Measurements from ENCODE around the gene KDM6A. TPM values are rescaled to one million over a fixed set of nuclear protein-coding genes. Genes with fewer than 3 reads are reported as not detected.
"Not testable (repeated sequence)": the region's sequence is repeated elsewhere in the genome, so short reads cannot be mapped to it uniquely, and the experiment has no call there.

KDM6A gene
- total RNA-seq = 100 to 1,000 TPM in 2 of 4 donors, 10 to 100 TPM in 2; 42.5 to 163 (median 91.8) TPM

- intact Hi-C loops (cut with DNase I; ENCODE audit: low total_unique reads) = no loop called here
- TF ChIP-seq POLR2AphosphoS5 (IDR thresholded peaks at IDR 0.05) = peak; percentile 84 to 91 (median 89)
- TF ChIP-seq, protein P1, sequence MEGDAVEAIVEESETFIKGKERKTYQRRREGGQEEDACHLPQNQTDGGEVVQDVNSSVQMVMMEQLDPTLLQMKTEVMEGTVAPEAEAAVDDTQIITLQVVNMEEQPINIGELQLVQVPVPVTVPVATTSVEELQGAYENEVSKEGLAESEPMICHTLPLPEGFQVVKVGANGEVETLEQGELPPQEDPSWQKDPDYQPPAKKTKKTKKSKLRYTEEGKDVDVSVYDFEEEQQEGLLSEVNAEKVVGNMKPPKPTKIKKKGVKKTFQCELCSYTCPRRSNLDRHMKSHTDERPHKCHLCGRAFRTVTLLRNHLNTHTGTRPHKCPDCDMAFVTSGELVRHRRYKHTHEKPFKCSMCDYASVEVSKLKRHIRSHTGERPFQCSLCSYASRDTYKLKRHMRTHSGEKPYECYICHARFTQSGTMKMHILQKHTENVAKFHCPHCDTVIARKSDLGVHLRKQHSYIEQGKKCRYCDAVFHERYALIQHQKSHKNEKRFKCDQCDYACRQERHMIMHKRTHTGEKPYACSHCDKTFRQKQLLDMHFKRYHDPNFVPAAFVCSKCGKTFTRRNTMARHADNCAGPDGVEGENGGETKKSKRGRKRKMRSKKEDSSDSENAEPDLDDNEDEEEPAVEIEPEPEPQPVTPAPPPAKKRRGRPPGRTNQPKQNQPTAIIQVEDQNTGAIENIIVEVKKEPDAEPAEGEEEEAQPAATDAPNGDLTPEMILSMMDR (IDR thresholded peaks at IDR 0.05) = no peak
- peak; percentile 71 for TF ChIP-seq POLR2A (IDR thresholded peaks at IDR 0.05)
- H3K4me1 ChIP-seq = peaks cover 5 to 23% (median 7%) of the 10 kb centered on the region in 4 donors
- no peaks in the 10 kb centered on the region for H3K36me3 ChIP-seq
- no peaks in the 10 kb centered on the region for H3K27me3 ChIP-seq
- H3K27ac ChIP-seq = peak within 1 kb of the TSS; percentile 98 to 100 (median 100)
- H3K9me3 ChIP-seq = no peaks in the 10 kb centered on the region
- in situ Hi-C loops (cut with MboI; ENCODE audit: low pct_ligation_motif_present in 1 of 4, low pct_unique_long_range_greater_than_20kb in 1 of 4, low sequenced_read_pairs in 3 of 4) = no loop called here
- peak within 1 kb of the TSS; percentile 89 to 99 (median 96) for H3K4me3 ChIP-seq
- WGBS, 2 donors (ENCODE audit: low coverage in 1 of 2) = 0% methylated on average over 25 of the region's 61 CpGs; no CpG with 5 or more reads in 1 of the 2 donors
- DNase-seq = peak; percentile 100
Observed at GRCh38 chrX:44872821-44873414, at the start of gene KDM6A. KDM6A (plus strand) TSS chrX:44873188; CDS start chrX:44873552, 364 bp downstream.

DNA sequence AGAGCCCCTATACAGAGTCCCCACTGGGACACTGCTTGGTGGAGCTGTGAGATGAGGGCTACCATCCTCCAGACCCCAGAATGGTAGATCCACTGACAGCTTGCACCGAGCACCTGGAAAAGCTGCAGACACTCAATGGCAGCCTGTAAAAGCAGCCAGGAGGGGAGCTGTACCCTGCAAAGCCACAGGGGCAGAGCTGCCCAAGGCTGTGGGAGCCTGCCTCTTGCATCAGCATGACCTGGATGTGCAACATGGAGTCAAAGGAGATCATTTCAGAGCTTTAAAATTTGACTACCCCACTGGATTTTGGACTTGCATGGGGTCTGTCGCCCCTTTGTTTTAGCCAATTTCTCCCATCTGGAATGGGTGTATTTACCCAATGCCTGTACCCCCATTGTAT lies 49.8 kb upstream of the KDM6A start:
- in situ Hi-C loops (cut with MboI; ENCODE audit: low pct_ligation_motif_present in 1 of 4, low pct_unique_long_range_greater_than_20kb in 1 of 4, low sequenced_read_pairs in 3 of 4); intact Hi-C loops (cut with DNase I; ENCODE audit: low total_unique reads); H3K9me3 ChIP-seq; H3K4me1 ChIP-seq; DNase-seq; H3K4me3 ChIP-seq; H3K27me3 ChIP-seq; H3K27ac ChIP-seq; H3K36me3 ChIP-seq: not testable (repeated sequence)
- 80% methylated on average over 2 of the region's 2 CpGs; no CpG with 5 or more reads in 1 of the 2 donors for WGBS, 2 donors (ENCODE audit: low coverage in 1 of 2)

- in situ Hi-C loops (cut with MboI; ENCODE audit: low pct_ligation_motif_present in 1 of 4, low pct_unique_long_range_greater_than_20kb in 1 of 4, low sequenced_read_pairs in 3 of 4) (no loop called here), intact Hi-C loops (cut with DNase I; ENCODE audit: low total_unique reads) (no loop called here)
- H3K9me3 ChIP-seq = no peaks in the 10 kb centered on the region
- no peaks in the 10 kb centered on the region for H3K36me3 ChIP-seq
- H3K4me1 ChIP-seq = peaks cover 0 to 2% (median 0%) of the 10 kb centered on the region in 4 donors
- no peak for DNase-seq
- H3K4me3 ChIP-seq = no peak overlapping the region
- TF ChIP-seq POLR2AphosphoS5 (IDR thresholded peaks at IDR 0.05) = no peak
- H3K27ac ChIP-seq = no peak overlapping the region
- 62 to 71% methylated on average over 3 to 4 of the region's 4 CpGs for WGBS, 2 donors (ENCODE audit: low coverage in 1 of 2)
- H3K27me3 ChIP-seq = no peaks in the 10 kb centered on the region
Observed at GRCh38 chrX:44828008-44828605, 44.9 kb upstream of the KDM6A start.

- H3K9me3 ChIP-seq = no peaks in the 10 kb centered on the region
- peaks cover 0 to 2% (median 0%) of the 10 kb centered on the region in 4 donors for H3K4me1 ChIP-seq
- no peak overlapping the region for H3K27ac ChIP-seq
- no peaks in the 10 kb centered on the region for H3K27me3 ChIP-seq
- 20 to 32% methylated on average over 1 to 2 of the region's 2 CpGs for WGBS, 2 donors (ENCODE audit: low coverage in 1 of 2)
- no peak for DNase-seq
- in situ Hi-C loops (cut with MboI; ENCODE audit: low pct_ligation_motif_present in 1 of 4, low pct_unique_long_range_greater_than_20kb in 1 of 4, low sequenced_read_pairs in 3 of 4) (no loop called here), intact Hi-C loops (cut with DNase I; ENCODE audit: low total_unique reads) (no loop called here)
- H3K36me3 ChIP-seq = no peaks in the 10 kb centered on the region
- no peak for TF ChIP-seq EP300 (IDR thresholded peaks at IDR 0.05; ENCODE audit: low read depth)
- TF ChIP-seq, protein P1 (IDR thresholded peaks at IDR 0.05) = no peak
- no peak for TF ChIP-seq POLR2A (IDR thresholded peaks at IDR 0.05)
- TF ChIP-seq POLR2AphosphoS5 (IDR thresholded peaks at IDR 0.05) = no peak
- no peak overlapping the region for H3K4me3 ChIP-seq
Observed at GRCh38 chrX:44829832-44830231, 43.2 kb upstream of the KDM6A start.

- intact Hi-C loops (cut with DNase I; ENCODE audit: low total_unique reads) (no loop called here), in situ Hi-C loops (cut with MboI; ENCODE audit: low pct_ligation_motif_present in 1 of 4, low pct_unique_long_range_greater_than_20kb in 1 of 4, low sequenced_read_pairs in 3 of 4) (no loop called here)
- TF ChIP-seq, protein P1 (IDR thresholded peaks at IDR 0.05) = no peak
- no peak for TF ChIP-seq POLR2AphosphoS5 (IDR thresholded peaks at IDR 0.05)
- no peak for TF ChIP-seq POLR2A (IDR thresholded peaks at IDR 0.05)
- TF ChIP-seq EP300 (IDR thresholded peaks at IDR 0.05; ENCODE audit: low read depth) = no peak
- no peak overlapping the region for H3K4me3 ChIP-seq
- H3K27ac ChIP-seq = no peak overlapping the region
- no peaks in the 10 kb centered on the region for H3K4me1 ChIP-seq
- H3K9me3 ChIP-seq = no peaks in the 10 kb centered on the region
- H3K36me3 ChIP-seq = no peaks in the 10 kb centered on the region
- no peak for DNase-seq
- no peaks in the 10 kb centered on the region for H3K27me3 ChIP-seq
- 79 to 93% methylated on average over 3 to 10 of the region's 10 CpGs for WGBS, 2 donors (ENCODE audit: low coverage in 1 of 2)
Observed at GRCh38 chrX:44842550-44843317, 30.3 kb upstream of the KDM6A start.

Measured in transverse colon (tissue), 4 donors.